GM10248 (cell line): ENCODE measurements around the gene RTN4R.

Source experiments
- CTCF ChIA-PET: fragments of 300-600 bp; sonication (Branson Sonifier 250); formaldehyde crosslinking; extraction: SDS; loops from one replicate; lab custom pipeline; 2021; ENCODE audit warnings: antibody characterized with exemption; lab: Yijun Ruan, JAX
- POLR2A ChIA-PET: fragments of 350-650 bp; sonication (Branson Sonifier 250); formaldehyde crosslinking; extraction: SDS; loops from one replicate; lab custom pipeline; 2020; ENCODE audit warnings: antibody characterized with exemption; lab: Yijun Ruan, JAX
- DNase-seq: peaks from one replicate; pipeline ENCODE4 v3.0.0; 2012; ENCODE audit errors: extremely low spot score
- TF ChIP-seq, protein P1 (sequence below): IDR thresholded peaks from 2 replicates; pipeline ENCODE4 v1.5.1; 2012; ENCODE audit warnings: mild to moderate bottlenecking, low read depth; ENCODE audit errors: extremely low read depth, missing control alignments, control extremely low read depth

Gene RTN4R

DNA sequence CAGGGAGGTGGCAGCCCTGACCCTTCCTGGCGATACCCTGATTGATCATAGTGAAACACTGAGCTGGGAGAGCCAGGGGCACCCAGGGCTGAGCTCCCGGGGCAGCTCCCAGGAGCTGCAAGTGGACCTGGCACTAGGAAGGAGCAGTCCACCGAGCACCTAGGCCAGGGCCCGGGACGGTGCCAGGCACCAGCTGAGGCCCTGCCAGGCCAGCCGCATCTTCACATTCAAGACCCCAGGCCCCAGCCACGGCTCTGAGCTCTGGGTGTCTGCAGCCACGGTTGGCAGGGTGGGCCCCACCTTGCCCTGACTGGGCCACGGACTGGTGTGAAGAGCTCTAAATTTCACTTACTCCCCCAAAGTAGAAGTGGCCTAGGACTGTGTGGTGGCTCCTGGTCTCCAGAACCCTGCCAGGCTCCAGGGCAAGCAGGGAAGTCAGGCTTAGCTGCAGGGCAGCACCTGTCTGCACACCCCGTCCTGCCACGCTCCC, 58.3 kb downstream of the RTN4R start:
- ChIA-PET POLR2A (no interaction called here), CTCF (interaction anchor here (1.1 to 1.8 kb wide), 5 partner anchors 18 to 53 kb away, joined by 3 to 5 read pairs (median 3); no protein-coding TSS in a partner anchor)
- TF ChIP-seq, protein P1, sequence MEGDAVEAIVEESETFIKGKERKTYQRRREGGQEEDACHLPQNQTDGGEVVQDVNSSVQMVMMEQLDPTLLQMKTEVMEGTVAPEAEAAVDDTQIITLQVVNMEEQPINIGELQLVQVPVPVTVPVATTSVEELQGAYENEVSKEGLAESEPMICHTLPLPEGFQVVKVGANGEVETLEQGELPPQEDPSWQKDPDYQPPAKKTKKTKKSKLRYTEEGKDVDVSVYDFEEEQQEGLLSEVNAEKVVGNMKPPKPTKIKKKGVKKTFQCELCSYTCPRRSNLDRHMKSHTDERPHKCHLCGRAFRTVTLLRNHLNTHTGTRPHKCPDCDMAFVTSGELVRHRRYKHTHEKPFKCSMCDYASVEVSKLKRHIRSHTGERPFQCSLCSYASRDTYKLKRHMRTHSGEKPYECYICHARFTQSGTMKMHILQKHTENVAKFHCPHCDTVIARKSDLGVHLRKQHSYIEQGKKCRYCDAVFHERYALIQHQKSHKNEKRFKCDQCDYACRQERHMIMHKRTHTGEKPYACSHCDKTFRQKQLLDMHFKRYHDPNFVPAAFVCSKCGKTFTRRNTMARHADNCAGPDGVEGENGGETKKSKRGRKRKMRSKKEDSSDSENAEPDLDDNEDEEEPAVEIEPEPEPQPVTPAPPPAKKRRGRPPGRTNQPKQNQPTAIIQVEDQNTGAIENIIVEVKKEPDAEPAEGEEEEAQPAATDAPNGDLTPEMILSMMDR: no peak
- no peak for DNase-seq

DNA sequence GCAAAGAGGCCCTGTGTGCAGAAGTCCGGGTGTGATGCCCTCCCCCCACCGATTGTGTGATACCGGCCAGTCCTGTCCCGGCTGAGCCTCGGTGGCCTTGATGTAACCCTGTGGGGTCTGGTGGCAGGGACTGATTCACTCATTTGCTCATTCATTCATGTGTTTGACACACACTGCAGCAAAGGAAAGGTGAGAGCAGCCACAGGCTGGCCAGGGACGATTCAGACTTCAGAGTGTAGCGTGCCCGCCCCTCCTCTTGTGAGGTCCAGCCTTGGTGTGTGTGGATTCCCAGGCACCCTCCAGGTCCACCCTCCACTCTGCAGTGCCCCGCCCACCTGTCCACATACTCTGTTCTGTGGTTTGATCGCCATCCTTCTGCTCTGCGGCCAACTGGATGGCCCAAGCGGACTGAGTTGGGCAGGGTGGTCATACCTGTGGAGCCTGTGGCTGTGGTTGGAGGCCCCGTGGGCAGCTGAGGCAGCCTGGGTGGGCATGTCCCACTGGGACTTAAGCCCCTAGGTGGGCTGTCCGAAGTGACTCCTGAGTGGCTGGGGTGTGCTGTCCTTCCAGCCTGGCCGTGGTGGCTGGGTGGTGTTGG, 59.3 kb downstream of the RTN4R start:
- ChIA-PET CTCF (interaction anchor here (1.1 to 1.6 kb wide), 4 partner anchors 12 to 52 kb away, joined by 3 to 4 read pairs (median 4); no protein-coding TSS in a partner anchor), POLR2A (no interaction called here)
- DNase-seq: no peak
- TF ChIP-seq, protein P1: no peak

DNA sequence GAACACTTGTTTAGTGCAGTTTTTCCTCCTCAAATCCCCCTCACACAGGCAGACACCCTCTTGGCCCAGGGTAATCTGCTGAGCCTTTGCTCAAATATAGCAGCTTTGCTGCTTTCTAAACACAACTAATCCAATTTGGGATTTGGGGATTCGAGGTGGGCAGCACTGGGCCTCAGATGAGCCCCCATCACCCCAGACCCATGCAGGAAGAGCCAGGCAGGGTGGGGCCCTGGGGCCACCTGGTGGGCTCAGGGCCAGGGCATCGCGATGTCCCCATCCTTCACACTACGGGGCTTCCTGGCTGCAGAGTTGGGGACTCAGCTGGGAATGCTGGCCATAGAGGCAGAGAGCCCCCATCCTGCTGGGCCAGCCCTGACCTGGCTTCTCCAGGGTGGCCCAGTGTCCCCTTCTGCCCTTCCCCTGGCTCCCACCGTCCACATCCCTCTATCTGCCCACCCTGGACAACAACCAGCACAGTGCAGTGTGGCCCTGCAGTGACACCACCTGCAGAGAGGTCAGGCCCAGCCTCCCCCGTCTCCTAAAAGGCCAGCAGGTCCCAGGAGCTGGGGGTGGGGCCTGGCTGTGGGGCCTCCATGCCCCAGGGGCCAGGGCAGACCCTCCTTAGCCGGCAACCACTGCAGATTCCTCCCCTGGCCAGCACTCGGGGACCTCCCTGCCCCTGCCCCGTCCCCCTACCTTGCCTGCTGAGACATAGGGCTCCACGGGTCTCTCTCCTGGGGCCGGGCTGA, 60.7 kb downstream of the RTN4R start:
- TF ChIP-seq, protein P1: no peak
- DNase-seq: no peak
- ChIA-PET CTCF (interaction anchor here (1.4 to 1.6 kb wide), 3 partner anchors 10 to 246 kb away, joined by 3 to 4 read pairs (median 4); no protein-coding TSS in a partner anchor), POLR2A (no interaction called here)

DNA sequence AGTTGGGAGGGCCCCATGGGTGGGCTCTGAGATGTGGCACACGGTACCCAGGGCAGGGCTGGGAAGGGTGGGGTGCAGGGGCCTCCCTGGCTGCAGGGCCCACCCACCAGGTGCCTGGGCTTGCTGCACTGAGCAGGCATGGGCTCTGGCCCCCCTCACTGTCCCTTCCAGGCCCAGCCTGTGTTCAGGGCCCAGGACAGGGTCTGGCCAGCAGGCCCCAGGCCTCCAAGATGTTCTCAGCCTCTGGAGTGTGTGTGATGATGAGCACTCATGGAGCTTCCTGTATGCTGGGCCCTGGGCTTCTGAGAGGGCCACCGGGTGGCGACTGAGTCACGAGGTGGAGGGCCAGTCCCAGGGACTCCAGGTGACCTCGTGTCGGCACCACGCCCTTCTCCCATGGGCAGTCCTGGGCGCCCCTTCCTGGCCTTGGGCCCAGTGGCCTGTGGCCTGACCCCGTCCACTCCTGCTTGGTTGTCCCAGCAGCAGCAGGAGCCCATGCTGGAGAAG, 61.4 kb downstream of the RTN4R start:
- TF ChIP-seq, protein P1: no peak
- ChIA-PET POLR2A (no interaction called here), CTCF (interaction anchor here (1.5 kb wide), 1 partner anchor 247 kb away, joined by 3 read pairs; no protein-coding TSS in a partner anchor)
- no peak for DNase-seq

DNA sequence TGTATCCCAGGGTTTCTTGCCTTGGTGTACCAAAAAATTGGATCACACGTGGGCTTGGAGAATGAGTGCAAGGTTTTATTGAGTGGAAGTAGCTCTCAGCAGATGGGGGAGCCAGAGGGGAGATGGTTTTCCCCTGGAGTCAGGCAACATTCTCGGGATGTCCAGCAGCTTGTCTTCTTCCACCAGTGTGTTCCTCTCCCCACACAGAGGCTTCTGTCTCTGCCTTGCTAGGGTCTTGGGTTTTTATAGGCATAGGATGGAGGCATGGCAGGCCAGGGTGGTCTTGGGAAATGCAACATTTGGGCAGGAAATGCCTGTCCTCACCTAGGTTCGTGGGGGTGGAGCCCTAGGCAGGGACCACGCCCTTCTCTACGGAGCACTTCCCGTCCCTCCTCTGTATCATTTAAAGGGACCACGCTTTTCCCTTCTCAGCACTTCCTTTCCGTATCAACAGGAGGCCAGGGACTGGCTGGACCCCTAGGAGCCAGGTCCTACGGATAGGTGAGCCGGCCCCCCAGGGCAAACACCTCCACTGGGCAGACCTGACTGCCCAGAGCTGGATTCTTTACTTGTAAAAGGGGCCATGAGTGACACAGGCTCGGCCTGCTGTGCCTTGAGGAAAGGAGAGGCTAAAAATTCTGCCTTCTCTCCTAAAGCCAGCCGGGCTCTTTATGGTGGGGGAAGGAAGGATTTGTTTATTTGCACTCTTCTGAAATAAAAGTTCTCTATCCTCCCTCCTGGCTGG, 62.0 kb downstream of the RTN4R start:
- CTCF ChIA-PET: interaction anchor here (1.2 to 1.5 kb wide), 3 partner anchors 32 to 248 kb away, joined by 3 read pairs; no protein-coding TSS in a partner anchor
- POLR2A ChIA-PET: no interaction called here
- TF ChIP-seq, protein P1: no peak
- peak; percentile 74 for DNase-seq
